Hematopoietic multipotent progenitor cell treated with erythropoietin and hydrocortisone succinate and interleukin-3 and kit ligand, for 15 days (in vitro differentiated cells): ENCODE results near the gene CCN6.
"Not testable (repeated sequence)": the region's sequence is repeated elsewhere in the genome, so short reads cannot be mapped to it uniquely, and the experiment has no call there.

Source experiments
- DNase-seq: peaks from one replicate; pipeline ENCODE4 v3.0.0-alpha.2; 2015; ENCODE audit warnings: low spot score

Gene CCN6

DNA sequence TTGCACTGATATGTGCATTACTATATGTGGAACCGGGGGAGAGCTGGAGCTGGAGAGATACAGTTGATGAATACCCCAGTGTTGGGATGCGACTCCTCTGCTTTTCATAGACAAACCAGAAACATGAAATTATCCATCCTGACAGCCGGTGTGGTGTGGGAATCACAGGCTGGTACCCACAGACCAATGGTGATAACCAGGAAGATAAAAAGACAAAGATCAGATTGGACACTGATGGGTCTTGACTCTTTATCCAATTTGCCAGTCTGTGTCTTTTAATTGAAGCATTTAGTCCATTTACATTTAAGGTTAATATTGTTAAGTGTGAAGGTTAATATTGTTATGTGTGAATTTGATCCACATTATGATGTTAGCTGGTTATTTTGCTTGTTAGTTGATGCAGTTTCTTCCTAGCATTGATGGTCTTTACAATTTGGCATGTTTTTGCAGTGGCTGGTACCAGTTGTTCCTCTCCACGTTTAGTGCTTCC is 2.6 kb upstream of the CCN6 start:
- DNase-seq: not testable (repeated sequence)

- DNase-seq: no peak
These were observed 769 bp downstream of the CCN6 start for GRCh38 chr6:112054555-112055190.

GRCh38 chr6:112058243-112059032 is 4.5 kb downstream of the CCN6 start:
- no peak for DNase-seq

DNA sequence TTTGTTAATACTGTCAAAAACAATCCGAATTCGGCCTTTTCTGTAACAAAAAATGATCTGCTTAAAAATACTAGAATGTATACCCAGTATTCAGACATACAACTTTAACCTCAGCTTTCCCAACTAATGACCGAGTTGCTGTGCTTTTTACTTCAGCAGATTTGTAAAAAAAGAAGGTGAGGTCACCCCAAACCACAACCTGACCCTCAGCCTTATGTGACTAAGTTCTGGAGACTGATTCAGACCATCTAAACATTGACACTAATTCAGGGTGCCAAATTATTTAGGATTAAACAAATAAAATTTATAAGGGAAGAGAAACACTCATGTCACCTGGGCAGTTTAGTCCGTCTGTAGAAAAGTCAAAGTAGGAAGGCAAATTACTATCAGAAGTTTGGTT is 7.7 kb downstream of the CCN6 start:
- DNase-seq: no peak

DNA sequence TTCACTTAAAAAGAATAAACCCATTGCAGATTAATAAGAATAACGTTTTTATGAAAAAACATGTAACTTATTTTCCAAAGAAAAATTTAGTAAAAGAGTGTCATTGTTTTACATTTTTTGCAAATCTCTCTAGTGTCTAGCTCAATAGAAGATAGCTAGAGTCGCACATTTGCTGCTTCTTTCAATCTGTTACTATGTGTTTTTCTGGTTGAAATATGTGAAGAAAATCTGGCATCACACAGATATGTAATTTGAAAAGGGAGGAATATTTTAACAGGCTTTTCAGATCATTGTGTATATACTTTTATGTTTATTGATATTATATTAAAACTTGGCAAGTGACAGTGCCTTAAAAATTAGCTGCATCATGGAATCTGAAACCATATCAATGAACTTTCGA is 9.1 kb downstream of the CCN6 start:
- DNase-seq: no peak

DNA sequence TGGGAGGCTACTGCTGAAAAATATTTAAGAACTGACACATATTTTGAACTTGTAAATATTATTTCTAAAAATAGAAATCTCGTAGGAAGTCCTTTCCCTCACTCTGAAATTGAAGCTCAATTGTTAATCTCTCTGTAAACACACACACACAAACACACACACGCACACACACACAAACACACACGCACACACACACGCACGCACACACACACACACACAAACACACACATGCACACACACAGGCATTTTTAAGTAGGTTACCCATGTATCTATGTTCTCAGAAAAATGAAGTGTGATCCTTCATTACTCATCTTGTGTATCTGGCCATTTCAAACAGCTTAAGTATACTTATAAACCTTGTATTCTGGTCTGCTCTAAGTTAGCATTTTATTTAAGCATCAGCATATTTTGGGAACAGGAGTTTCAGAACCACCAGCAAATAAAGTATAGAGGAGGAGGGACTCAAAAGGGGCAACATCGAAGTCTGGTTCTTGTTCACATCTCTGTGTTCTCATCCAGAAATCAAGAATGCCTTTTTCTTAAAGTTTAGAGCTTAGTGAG is 11.6 kb downstream of the CCN6 start:
- no peak for DNase-seq

- no peak for DNase-seq
These were observed 12.7 kb downstream of the CCN6 start for GRCh38 chr6:112066606-112067005.

DNA sequence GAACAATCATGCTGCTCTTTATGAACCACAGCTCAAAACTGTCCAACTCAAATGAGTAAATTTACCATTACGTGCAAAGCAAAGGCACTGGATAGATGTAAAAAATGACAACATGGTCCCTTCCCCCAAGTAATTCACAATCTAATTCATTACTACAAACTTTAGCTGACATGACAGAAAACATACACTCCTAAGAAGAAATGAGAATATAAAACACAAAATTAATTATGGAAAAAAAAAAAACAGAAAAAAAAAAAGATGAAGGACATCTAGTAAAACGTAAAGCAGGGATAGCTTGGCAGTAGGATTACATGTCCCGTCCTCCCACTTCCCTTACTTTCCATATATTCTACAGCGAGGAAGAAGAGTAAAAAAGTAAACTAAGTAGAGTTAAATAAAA is 27.7 kb downstream of the CCN6 start:
- DNase-seq: no peak

GRCh38 chr6:112085286-112086065 is 31.6 kb downstream of the CCN6 start:
- DNase-seq: no peak

DNA sequence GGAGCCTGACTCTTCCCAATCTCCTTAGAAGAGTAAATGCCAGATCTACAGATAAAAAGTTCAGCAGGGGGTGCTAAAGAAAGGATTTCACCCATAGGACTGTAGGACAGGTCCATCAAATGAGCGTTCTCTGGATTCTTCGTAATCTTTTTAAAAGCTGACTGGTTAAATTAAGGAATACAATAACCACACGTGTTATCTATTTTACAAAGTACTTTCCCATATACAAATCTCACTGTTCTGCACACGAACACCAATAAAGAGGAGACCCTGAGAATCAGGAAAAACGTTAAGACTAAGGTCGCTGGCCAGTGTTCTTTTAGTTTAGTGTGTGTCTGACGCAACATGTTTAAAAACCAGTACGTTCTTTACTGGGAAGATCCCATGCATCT is 32.8 kb downstream of the CCN6 start:
- peak; percentile 21 for DNase-seq

- DNase-seq: peak; percentile 91
These were observed 33.4 kb downstream of the CCN6 start, which contains the start of the genes FAM229B and TUBE1 for GRCh38 chr6:112087136-112087911. Gene FAM229B, plus strand, starts transcription at chr6:112087591. Its CDS starts 11,693 bp downstream, at chr6:112099284. Gene TUBE1, minus strand, starts transcription at chr6:112087482. Its CDS starts 48 bp downstream, at chr6:112087434.

- DNase-seq: peak; percentile 7
These were observed 34.0 kb downstream of the CCN6 start for GRCh38 chr6:112087916-112088315.

DNA sequence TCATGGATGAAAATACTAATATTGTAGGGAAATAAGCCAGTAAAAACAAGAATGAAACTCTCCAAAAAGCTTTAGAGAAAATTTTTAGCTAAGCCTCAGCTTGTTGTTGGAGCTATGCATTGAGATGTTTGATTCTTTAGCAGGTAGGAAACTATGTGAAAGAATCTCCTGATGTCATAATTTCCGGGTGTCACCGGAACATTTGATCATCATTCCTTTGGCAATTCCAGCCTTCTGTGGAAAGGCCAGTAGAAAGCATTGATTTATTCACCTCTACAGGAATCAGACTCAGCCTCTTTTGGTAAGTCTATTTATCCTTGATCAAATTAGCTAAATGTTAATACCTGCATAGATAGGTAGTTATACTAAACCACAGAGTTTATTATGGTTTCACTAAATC is 43.0 kb downstream of the CCN6 start:
- DNase-seq: no peak

GRCh38 chr6:112100561-112100960 is 46.7 kb downstream of the CCN6 start:
- DNase-seq: no peak

GRCh38 chr6:112106026-112106425 is 52.1 kb downstream of the CCN6 start:
- DNase-seq: not testable (repeated sequence)

DNA sequence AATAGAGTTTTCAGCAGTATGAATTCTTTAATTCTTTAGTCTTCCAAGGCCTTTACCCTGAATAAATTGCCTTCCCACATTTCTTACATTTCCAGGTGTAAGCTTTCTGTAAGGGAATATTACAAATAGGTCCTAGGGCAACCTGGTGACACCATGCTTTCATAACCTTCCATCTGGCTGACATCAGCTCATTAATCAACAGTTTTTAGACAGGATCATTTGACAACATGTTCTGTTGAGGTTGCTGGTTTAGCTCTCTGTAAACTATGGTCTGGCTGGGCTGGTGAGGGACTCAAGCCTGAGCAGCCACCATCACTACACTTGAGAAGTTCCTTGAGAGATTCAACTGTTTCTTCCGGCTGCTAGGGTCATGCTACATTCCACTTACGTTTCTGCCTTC is 52.7 kb downstream of the CCN6 start:
- no peak for DNase-seq

- DNase-seq: no peak
These were observed 55.4 kb downstream of the CCN6 start for GRCh38 chr6:112109262-112109661.

- DNase-seq: no peak
These were observed 59.5 kb downstream of the CCN6 start for GRCh38 chr6:112113431-112113830.

DNA sequence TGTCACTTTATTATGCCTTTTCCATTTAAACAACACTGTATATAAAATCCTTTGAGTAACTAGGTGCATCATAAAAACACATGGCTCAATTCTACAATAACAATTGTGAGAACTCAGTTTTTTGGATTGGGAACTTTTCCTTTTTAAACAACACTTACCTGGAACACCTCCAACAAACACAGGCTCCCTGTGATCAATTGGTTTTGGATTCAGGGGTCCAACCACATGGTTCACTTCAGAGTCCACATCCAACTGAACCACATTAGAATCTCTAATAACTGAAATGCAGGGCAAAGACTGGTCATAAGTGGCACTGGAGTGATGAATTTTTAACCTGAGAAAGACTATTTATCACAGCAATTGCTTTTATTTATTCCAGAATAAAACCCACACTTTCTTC is 60.0 kb downstream of the CCN6 start:
- no peak for DNase-seq

GRCh38 chr6:112114577-112115223 is 60.8 kb downstream of the CCN6 start:
- DNase-seq: no peak

GRCh38 chr6:112116221-112116620 is 62.3 kb downstream of the CCN6 start:
- DNase-seq: no peak
